Stimulated activated CD8-positive, alpha-beta memory T cell treated with anti-CD3 and anti-CD28 coated beads, Interleukin-15, amount 100 ng/mL, for 24 hours (primary cell): ENCODE data around the gene VPS4A.

Experiments used
- DNase-seq: peaks from one replicate; pipeline ENCODE4 v3.0.0-alpha.2; 2020; ENCODE audit warnings: low read depth

The VPS4A gene

DNA sequence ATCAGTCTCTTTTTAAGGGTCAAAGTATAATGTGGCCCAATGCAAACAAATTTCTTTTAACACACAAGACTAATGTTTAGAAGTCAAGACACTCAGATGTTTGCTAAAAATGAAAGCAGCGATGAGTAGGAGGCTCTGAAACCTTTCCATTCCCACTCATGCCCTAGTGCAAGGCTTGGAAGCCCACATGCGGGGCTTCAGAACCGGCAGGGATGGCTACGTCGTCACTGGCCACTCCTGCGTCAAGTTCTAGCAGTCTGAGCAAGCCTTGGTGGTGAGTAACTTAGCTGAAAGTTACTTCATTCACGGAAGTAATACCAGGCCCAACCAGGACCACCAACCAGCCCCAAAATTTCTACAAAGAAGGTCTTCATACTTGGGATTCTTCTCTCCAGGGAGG, 55.3 kb downstream of the VPS4A start:
- DNase-seq, result no peak

DNA sequence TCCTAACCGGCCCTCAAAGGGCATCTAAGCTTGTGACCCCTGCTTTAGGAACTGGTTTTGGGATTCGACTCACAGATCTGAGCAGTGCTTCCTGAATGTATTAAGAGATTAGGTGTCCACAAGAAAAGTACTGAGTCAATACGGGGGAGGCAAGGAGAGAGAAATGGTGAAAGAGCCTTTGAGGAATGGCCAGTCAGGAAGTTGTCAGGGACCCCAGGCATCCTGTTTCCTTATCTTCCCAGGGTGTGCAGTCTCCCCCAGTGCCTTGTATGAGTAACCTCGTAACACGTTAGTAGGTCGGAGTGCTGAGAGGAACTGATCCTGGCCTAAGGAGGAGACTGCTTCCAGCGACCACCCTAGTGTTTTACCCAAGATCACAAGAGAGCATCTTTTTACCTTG, 56.8 kb downstream of the VPS4A start:
- DNase-seq, result no peak

DNA sequence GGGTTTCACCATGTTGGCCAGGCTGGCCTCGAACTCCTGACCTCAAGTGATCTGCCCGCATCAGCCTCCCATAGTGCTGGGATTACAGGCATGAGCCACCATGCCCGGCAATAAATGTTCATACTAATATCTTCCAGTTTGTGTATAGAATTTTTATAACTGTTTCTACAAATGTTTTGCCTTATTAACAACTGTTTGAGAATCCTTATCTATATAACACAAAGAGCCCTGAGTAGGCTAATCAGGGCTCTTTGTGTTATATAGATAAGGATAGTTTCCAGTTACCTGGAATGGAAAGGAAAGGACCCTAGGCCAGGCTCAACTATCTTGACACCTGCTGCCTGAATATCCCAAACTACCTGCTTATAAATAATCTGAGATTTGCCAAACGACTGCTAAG, 57.7 kb downstream of the VPS4A start:
- no peak for DNase-seq

DNA sequence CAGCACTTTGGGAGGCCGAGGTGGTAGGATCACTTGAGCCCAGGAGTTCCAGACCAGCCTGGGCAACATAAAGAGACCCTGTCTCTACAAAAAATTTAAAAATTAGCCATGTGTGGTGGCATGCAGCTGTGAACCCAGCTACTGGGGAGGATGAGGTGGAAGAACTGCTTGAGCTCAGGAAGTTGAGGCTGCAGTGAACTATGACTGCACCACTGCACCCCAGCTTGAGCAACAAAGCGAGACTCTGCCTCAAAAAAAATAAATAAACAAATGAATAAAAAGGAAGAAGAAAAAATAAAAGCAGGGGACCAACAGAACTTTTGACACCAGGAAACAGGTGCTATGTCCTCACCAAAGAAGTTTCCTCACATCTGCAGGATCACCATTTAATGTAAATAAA, 60.4 kb downstream of the VPS4A start:
- no peak for DNase-seq

DNA sequence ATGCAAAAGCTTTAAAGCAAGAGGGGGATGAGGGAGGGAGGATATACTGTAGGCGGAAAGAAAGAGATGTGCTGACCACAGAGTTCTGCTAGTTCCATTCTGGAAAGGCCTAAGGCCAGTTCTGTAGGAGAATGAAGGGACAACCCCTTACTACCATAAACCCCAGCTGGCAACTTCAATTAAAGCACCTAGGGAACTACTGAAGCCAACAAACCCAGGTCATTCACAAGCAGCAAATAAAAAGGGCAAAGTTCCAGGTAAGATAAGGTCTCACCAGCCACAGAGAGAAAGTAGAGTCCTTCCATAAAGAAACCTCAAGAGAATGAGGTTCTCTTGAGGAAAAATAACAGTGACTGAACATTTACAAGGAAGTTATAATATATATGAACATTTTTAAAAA, 61.9 kb downstream of the VPS4A start:
- DNase-seq, result no peak
